GM18511 (cell line): ENCODE measurements around the gene SCARB2.
A peak's percentile ranks its signal among the peaks of the same experiment; 100 is the strongest.

Experiments
- ATAC-seq: cut with Tn5 transposase; IDR thresholded peaks from one replicate; pipeline ENCODE4 v1.9.1; 2021; ENCODE audit warnings: mild to moderate bottlenecking, moderate library complexity; ENCODE audit not compliant: unreplicated experiment

Gene SCARB2

GRCh38 chr4:76155979-76156378, 57.6 kb downstream of the SCARB2 start:
- ATAC-seq = no peak

- ATAC-seq = no peak
Measured at GRCh38 chr4:76153356-76153755, 60.3 kb downstream of the SCARB2 start.

- ATAC-seq = peak; percentile 98
Measured at GRCh38 chr4:76148142-76148865, 65.3 kb downstream of the SCARB2 start, which contains the start of gene NUP54. NUP54 (minus strand) TSS chr4:76148397; CDS start chr4:76148374, 23 bp downstream.

- peak; percentile 44 for ATAC-seq
Measured at GRCh38 chr4:76147454-76148141, 66.0 kb downstream of the SCARB2 start.

GRCh38 chr4:76144546-76144945, 69.1 kb downstream of the SCARB2 start:
- ATAC-seq = no peak

GRCh38 chr4:76141241-76141640, 72.4 kb downstream of the SCARB2 start:
- no peak for ATAC-seq

- ATAC-seq = no peak
Measured at GRCh38 chr4:76127754-76128153, 85.9 kb downstream of the SCARB2 start.

- no peak for ATAC-seq
Measured at GRCh38 chr4:76125816-76126215, 87.8 kb downstream of the SCARB2 start.

- ATAC-seq = no peak
Measured at GRCh38 chr4:76120199-76120598, 93.4 kb downstream of the SCARB2 start.

GRCh38 chr4:76117536-76117935, 96.1 kb downstream of the SCARB2 start:
- no peak for ATAC-seq

- no peak for ATAC-seq
Measured at GRCh38 chr4:76116821-76117220, 96.8 kb downstream of the SCARB2 start.
